Loucy (cell line): ENCODE results near the gene TPO.

Experiments used
- H2AFZ ChIP-seq: fragments of 200-600 bp; sonication (generic); 2 replicates; pipeline ENCODE4 v1.6.0; 2016; ENCODE audit warnings: antibody characterized with exemption, mild to moderate bottlenecking, low read length, moderate library complexity
- H3F3A ChIP-seq: fragments of 200-600 bp; 2 replicates; pipeline ENCODE4 v1.6.0; 2016; ENCODE audit warnings: antibody characterized with exemption, low read depth, mild to moderate bottlenecking
- H3K27me3 ChIP-seq: fragments of 200-600 bp; sonication (generic); 2 replicates; pipeline ENCODE4 v1.6.1; 2014; ENCODE audit warnings: low read length, mild to moderate bottlenecking; ENCODE audit not compliant: insufficient read depth, poor library complexity, severe bottlenecking
- H3K36me3 ChIP-seq: fragments of 200-600 bp; sonication (generic); 2 replicates; pipeline ENCODE4 v1.6.1; 2016; ENCODE audit warnings: low read length; ENCODE audit not compliant: insufficient read depth
- H3K4me1 ChIP-seq: fragments of 200-600 bp; sonication (generic); 2 replicates; pipeline ENCODE4 v1.5.1; 2014; ENCODE audit warnings: low read length, mild to moderate bottlenecking; ENCODE audit not compliant: insufficient read depth, poor library complexity, severe bottlenecking
- H3K4me2 ChIP-seq: fragments of 200-600 bp; sonication (generic); 2 replicates; pipeline ENCODE4 v1.6.0; 2014; ENCODE audit warnings: antibody characterized with exemption, low read length, low read depth, mild to moderate bottlenecking; ENCODE audit not compliant: poor library complexity, severe bottlenecking
- H3K4me3 ChIP-seq: fragments of 200-600 bp; sonication (generic); 2 replicates; pipeline ENCODE4 v1.5.1; 2014; ENCODE audit warnings: low read length, mild to moderate bottlenecking, mixed read lengths; ENCODE audit not compliant: poor library complexity, severe bottlenecking
- H3K79me2 ChIP-seq: fragments of 200-600 bp; sonication (generic); 2 replicates; pipeline ENCODE4 v1.6.1; 2014; ENCODE audit warnings: low read length; ENCODE audit not compliant: insufficient read depth
- H3K9ac ChIP-seq: fragments of 200-600 bp; sonication (generic); 2 replicates; pipeline ENCODE4 v1.6.0; 2014; ENCODE audit warnings: mild to moderate bottlenecking, low read depth, low read length, moderate library complexity; ENCODE audit not compliant: poor library complexity, severe bottlenecking
- H3K9me2 ChIP-seq: fragments of 200-600 bp; sonication (generic); replicated peaks from 2 replicates; pipeline ENCODE4 v1.6.1; 2016; ENCODE audit warnings: low read depth, low read length, mixed read lengths
- H3K9me3 ChIP-seq: fragments of 200-600 bp; sonication (generic); 2 replicates; pipeline ENCODE4 v1.6.1; 2014; ENCODE audit warnings: mild to moderate bottlenecking, antibody characterized with exemption, low read length, low read depth; ENCODE audit not compliant: insufficient read depth
- H4K20me1 ChIP-seq: fragments of 200-600 bp; sonication (generic); 2 replicates; pipeline ENCODE4 v1.6.0; 2014; ENCODE audit warnings: antibody characterized with exemption, low read length, mild to moderate bottlenecking; ENCODE audit not compliant: insufficient read depth, poor library complexity, severe bottlenecking
- EZH2phosphoT487 ChIP-seq: fragments of 200-600 bp; IDR thresholded peaks from 2 replicates; pipeline ENCODE4 v1.6.1; 2018; ENCODE audit warnings: antibody characterized with exemption, mild to moderate bottlenecking, moderate library complexity, borderline replicate concordance
- TF ChIP-seq, protein P1 (sequence below): fragments of 200-600 bp; sonication (generic); conservative IDR thresholded peaks from 2 replicates; pipeline ENCODE4 v1.5.1; 2014; ENCODE audit warnings: mild to moderate bottlenecking, antibody characterized with exemption, low read length

The TPO gene

DNA sequence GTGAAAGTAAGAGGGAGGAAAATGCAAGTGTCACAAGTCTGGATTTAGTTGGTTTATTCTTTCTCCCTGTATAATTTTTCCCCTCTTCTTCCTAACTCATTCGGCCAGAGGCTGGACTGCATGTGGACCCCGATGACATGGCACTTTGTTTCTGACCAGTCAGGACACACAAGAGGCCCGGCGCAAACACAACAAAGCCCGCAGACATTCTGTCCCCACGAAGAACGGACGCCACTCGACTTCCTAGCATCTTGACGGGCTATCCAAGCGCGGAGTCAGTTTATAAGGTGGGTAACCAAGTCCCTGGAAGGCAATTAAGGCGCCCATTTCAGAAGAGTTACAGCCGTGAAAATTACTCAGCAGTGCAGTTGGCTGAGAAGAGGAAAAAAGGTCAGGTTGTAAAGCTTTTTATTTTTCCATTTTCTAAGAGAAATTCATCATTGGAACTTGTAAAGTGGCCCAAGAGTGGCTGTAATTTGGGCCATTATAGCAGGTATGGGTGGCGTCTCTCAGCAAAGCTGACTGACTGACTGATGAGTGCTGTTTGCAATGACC lies at the start of gene TPO:
Gene TPO (plus strand): TSS at position 308 of the 555 bp plus-strand sequence. CDS start 946 bp downstream, outside the sequence.
- H3K4me3 ChIP-seq = no peak within 1 kb of the TSS
- H3F3A ChIP-seq = no peaks in the 10 kb centered on the region
- no peaks in the 10 kb centered on the region for H3K79me2 ChIP-seq
- H3K27me3 ChIP-seq = no peaks in the 10 kb centered on the region
- H3K9me2 ChIP-seq = no peaks in the 10 kb centered on the region
- no peak within 1 kb of the TSS for H3K9ac ChIP-seq
- H3K4me1 ChIP-seq = peaks cover 4% of the 10 kb centered on the region
- H3K36me3 ChIP-seq = no peaks in the 10 kb centered on the region
- no peak within 1 kb of the TSS for H2AFZ ChIP-seq
- no peaks in the 10 kb centered on the region for H4K20me1 ChIP-seq
- no peak within 1 kb of the TSS for H3K4me2 ChIP-seq
- H3K9me3 ChIP-seq = no peaks in the 10 kb centered on the region
- TF ChIP-seq, protein P1, sequence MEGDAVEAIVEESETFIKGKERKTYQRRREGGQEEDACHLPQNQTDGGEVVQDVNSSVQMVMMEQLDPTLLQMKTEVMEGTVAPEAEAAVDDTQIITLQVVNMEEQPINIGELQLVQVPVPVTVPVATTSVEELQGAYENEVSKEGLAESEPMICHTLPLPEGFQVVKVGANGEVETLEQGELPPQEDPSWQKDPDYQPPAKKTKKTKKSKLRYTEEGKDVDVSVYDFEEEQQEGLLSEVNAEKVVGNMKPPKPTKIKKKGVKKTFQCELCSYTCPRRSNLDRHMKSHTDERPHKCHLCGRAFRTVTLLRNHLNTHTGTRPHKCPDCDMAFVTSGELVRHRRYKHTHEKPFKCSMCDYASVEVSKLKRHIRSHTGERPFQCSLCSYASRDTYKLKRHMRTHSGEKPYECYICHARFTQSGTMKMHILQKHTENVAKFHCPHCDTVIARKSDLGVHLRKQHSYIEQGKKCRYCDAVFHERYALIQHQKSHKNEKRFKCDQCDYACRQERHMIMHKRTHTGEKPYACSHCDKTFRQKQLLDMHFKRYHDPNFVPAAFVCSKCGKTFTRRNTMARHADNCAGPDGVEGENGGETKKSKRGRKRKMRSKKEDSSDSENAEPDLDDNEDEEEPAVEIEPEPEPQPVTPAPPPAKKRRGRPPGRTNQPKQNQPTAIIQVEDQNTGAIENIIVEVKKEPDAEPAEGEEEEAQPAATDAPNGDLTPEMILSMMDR = no peak
- no peak for TF ChIP-seq EZH2phosphoT487

DNA sequence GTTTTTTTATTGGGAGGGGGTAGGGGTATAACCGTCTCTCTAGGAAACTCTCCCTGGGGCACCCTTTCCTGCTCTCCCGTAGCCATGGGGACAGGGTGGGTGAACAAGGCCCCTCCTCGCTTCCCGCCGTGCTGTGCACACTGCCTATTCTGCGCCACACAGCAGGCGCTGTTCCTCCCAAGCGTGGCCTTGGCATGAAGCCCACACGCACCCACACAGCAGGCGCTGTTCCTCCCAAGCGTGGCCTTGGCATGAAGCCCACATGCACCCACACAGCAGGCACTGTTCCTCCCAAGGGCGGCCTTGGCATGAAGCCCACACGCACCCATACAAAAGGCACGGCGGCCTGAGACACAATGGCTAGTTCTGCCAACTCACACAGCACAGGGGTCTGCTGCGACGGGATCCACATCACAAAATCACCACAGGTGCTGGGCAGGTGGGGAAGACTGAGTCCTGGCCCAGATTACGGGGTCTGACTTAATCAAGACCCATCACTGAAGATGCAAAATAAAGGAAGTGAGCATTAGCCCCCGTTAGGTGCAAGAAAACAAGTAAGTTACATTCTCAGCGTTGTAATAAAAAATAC lies 46.6 kb upstream of the TPO start:
- H3K9me3 ChIP-seq = no peaks in the 10 kb centered on the region
- peaks cover 4% of the 10 kb centered on the region for H3K4me1 ChIP-seq
- H3K9ac ChIP-seq = no peak overlapping the region
- H3K4me3 ChIP-seq = no peak overlapping the region
- no peaks in the 10 kb centered on the region for H3K36me3 ChIP-seq
- H3K9me2 ChIP-seq = no peaks in the 10 kb centered on the region
- H3K27me3 ChIP-seq = no peaks in the 10 kb centered on the region
- no peak overlapping the region for H3K4me2 ChIP-seq
- no peaks in the 10 kb centered on the region for H3K79me2 ChIP-seq
- no peak overlapping the region for H2AFZ ChIP-seq
- no peak for TF ChIP-seq EZH2phosphoT487
- TF ChIP-seq, protein P1 = no peak
- no peaks in the 10 kb centered on the region for H4K20me1 ChIP-seq
- H3F3A ChIP-seq = no peaks in the 10 kb centered on the region

DNA sequence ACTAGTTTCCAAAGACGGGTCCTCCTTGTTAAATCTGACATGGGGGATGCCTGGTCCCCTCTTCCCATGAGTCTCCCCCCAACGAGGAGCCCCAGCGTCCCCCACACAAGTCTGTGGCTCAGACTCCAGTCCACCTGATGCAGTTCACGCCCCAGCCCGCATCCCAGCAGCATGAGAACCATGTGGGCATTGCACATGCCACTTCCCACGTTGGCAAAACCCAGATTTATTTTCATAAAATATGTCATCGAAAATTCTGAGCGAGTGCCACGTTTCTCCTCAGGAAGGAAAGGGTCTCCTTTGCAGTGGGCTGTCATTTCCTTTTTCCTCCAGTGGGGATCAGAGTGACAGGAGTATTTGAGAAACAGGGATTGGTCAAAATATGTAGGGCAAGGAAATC lies 45.7 kb upstream of the TPO start:
- H3K27me3 ChIP-seq = no peaks in the 10 kb centered on the region
- H4K20me1 ChIP-seq = no peaks in the 10 kb centered on the region
- no peaks in the 10 kb centered on the region for H3K79me2 ChIP-seq
- no peaks in the 10 kb centered on the region for H3F3A ChIP-seq
- H3K36me3 ChIP-seq = no peaks in the 10 kb centered on the region
- H3K4me2 ChIP-seq = no peak overlapping the region
- TF ChIP-seq, protein P1 = no peak
- TF ChIP-seq EZH2phosphoT487 = no peak
- no peak overlapping the region for H3K9ac ChIP-seq
- H3K4me3 ChIP-seq = no peak overlapping the region
- peaks cover 4% of the 10 kb centered on the region for H3K4me1 ChIP-seq
- no peak overlapping the region for H2AFZ ChIP-seq
- no peaks in the 10 kb centered on the region for H3K9me3 ChIP-seq
- no peaks in the 10 kb centered on the region for H3K9me2 ChIP-seq
